GM19043 (cell line): ENCODE data around the gene FNBP1.
"Not testable (repeated sequence)": the region's sequence is repeated elsewhere in the genome, so short reads cannot be mapped to it uniquely, and the experiment has no call there.

Experiments
- ATAC-seq: cut with Tn5 transposase; IDR thresholded peaks from one replicate; pipeline ENCODE4 v1.9.1; 2021; ENCODE audit warnings: low read depth; ENCODE audit not compliant: unreplicated experiment

The FNBP1 gene

DNA sequence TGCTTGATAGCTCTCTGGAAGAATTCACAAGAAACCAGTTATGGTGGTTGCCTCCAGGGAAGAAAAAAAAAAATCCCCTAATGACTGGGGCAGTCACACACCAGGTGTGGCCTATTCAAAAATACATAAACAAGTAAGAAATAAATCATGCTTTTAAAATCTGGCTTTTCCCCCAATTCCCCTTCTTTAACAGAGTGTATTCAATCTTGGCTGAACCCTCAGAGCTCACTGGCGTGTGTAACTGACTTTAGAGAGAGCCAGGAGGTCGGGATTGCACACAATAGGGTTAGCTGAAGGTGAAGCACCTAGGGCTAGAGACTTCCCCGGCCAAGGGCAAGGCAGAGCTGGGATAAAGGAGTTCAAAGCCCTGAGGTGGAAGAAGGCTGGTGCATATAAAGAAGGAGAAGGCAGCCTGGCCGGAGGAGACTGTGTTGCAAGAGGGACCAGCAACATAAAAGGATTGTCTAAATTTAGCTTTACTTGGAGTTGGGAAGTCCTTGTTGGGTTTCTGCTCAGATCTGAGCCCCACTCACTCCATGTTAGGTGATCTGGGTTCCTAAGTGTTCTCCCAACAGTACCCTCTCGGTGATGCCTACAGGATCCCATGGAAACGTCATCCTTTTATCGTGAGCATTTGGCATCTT lies 19.7 kb downstream of the FNBP1 start:
- ATAC-seq, result peak; percentile 59

DNA sequence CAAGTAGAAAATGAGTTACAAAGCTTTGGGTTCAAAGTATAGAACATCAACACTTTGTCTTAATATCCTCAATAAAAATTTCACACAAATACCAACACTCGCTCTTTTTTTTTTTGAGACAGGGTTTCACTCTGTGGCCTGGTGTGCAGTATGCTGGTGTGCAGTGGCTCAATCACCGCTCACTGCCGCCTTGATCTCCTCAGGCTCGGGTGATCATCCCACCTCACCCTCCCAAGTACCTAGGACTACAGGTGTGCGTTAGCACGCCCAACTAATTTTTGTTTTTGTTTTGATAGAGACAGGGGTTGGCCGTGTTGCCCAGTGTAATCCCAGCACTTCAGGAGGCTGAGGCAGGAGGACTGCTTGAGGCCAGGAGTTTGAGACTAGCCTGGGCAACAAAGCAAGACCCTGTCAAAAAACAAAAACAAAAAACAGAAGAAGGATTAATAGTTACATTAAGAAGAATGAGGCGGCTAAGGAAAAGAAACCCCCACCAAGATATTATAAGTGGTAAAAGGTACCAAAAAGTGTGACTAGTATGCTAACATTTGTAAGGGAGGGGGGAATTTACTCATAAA lies 20.3 kb downstream of the FNBP1 start:
- no peak for ATAC-seq

DNA sequence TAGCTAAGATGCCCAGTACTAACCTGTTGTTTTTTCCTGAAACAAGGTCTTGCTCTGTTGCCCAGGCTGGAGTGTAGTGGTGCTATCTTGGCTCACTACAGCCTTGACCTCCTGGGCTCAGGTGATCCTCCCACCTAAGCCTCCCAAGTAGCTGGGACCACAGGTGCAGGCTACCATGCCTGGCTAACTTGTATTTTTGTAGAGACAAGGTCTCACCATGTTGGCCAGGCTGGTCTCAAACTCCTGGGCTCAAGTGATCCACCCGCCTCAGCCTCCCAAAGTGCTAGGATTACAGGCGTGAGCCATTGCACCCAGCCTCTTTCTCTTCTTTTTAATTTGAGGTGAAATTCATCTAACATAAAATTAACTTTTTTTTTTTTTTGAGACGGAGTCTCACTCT lies 21.1 kb downstream of the FNBP1 start:
- ATAC-seq, result not testable (repeated sequence)

DNA sequence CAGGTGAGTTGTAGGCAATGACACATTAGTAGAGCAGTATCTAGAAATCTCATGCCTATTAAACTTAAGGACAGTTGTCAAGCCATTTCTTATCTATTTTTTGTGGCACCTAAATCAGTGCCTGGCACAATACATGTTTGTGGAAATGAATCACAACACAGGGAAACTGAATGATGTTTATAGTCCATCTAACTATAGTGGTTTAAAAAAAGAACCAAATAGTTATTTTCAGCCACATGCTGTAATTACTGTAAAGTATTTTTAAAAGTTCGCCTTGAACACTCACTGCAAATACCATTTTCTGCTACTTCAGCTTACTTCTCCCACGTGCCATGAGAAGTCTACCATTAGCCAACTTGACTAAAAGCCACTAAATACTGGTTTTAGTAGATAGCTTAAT lies 21.9 kb downstream of the FNBP1 start:
- no peak for ATAC-seq

DNA sequence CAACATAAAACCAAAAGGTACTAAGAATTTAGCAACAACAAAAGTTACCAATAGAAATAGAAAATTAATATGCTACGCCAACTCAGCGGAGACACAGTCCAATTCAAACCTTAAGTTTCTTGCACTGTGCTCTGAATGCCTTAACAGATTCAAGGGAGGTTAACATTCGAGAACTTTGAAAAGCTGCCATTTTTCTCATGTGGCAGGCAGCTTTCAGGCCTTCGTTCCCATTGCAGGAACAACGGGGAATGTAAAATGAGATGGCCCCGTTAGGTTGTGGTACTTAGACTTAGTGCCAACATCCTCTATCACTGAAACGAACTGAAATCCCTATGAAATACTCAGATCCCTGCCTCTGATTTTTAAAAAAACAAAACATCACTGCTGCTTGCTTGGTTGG lies 22.4 kb downstream of the FNBP1 start:
- no peak for ATAC-seq

DNA sequence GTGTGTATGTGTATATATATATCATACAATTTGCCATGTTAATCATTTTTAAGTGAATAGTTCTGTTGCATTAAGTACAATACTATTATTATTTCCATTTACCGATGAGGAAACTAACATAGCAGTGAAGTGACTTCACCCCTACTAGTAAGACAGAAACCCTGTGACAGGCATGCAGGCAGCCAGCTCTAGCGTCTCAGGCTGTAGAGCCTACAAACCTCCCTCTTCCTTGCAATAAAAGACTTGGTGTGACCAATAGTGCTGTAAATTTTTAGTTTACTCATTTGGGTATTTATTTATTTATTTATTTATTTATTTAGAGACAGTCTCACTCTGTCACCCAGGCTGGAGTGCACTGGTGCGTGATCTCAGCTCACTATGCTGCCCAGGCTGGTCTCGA lies 24.7 kb downstream of the FNBP1 start:
- ATAC-seq, result no peak

DNA sequence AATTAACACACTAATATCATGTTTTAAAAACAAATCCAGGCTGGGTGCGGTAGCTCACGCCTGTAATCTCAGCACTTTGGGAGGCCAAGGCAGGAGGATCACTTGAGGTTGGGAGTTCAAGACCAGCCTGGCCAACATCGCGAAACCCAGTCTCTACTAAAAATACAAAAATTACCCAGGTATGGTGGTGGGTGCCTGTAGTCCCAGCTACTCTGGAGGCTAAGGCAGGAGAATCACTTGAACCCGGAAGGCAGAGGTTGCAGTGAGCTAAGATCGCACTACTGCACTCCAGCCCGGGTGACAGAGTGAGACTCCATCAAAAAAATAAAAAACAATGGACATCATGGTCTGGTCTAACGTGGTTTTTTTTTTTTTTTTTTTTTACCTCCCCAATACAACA lies 25.5 kb downstream of the FNBP1 start:
- not testable (repeated sequence) for ATAC-seq

DNA sequence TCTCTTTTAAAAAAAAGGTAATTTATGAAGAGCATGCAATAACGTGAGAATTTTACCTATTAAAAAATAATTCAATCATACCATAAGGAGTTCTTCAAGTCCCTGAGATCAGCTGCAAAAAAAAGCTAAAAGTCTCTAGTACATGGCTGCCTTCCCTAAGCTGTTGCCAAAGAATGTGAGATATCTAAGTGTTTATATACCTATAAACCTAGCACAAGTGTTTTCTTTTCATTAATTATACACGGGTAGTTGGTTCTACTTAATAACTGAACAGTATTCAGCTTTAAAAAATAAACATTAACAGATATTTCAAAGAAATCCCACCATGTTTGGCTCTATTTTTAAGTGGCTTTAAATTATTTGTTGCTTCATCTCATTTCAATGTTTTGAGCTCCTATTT lies 25.9 kb downstream of the FNBP1 start:
- no peak for ATAC-seq

DNA sequence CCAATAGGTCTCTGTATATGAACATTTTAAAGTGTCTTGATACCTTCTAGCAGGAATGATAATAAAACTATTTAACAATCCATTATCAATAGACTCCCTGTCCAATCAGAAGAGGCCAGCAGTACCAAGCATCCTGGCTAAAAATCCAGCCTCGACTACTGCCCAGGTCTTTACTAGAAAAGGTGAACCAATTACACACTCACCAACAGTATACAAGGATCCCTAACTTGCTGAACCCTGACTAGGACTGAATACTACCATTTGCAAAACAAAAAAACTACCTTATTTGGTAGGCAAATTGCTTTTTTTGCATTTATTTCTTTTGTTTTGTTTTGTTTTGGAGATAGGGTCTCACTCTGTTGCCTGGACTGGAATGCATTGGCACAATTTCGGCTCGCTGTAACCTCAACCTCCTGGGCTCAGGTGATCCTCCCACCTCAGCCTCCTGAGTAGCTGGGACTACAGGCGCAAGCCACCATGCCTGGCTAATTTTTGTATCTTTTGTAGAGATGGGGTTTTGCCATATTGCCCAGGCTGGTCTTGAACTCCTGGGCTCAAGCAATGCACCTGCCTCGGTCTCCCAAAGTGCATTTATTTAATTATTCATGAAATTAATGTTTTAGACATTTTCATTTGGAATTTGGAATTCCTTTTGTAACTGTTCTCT lies 27.5 kb downstream of the FNBP1 start:
- ATAC-seq, result no peak

DNA sequence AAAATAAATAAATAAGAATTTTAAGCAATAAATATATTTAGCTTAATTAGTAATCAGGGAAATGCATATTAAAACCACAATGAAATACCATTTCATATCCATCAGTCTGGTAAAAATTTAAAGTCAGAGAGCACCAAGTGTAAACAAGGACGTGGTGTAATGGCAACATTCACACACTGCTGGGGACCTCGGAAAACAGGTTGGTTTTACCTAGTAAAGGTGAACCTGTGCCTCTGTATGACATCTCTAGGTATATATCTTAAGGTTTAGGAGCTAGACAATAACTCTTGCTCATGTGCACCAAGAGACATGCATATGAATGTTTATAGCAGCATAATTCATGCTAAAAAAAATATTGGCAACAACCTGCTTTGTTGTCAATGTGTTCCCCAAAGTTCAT lies 29.7 kb downstream of the FNBP1 start:
- ATAC-seq, result no peak

DNA sequence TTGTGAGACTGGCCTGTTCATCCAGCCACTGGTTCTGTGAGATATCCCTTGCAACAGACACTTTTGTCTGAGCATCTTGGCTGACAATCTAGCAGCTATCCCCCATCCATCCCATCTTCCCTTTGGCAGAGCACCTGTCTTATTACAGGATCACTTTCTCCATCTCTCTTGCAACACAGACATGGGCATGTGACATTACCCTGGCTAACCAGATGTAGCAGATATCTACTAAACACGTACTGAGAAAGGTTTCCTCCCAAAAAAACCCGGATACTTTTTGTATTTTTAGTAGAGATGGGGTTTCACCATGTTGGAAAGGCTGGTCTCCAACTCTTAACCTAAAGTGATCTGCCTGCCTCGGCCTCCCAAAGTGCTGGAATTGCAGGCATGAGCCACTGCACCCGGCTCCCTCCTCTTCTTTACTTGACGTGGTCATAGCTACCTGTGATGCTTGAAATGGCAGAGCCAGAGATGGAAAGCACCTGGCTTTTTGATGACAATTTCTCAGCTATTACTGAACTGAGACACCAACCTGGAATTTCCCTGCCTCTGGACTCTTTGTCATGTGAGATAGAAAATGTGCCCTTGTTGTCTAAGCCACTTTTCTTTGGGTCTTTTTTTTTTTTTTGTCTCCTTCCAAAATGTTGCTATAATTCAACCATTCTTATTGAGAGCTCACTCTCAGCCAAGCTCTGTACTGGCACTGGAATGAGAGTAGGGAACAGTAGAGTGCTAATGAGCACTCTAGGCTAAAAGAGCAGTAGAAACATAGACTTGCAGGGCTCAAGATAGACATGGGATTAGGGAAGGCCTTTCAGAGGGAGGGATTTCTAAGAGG lies 32.6 kb downstream of the FNBP1 start:
- ATAC-seq, result no peak

DNA sequence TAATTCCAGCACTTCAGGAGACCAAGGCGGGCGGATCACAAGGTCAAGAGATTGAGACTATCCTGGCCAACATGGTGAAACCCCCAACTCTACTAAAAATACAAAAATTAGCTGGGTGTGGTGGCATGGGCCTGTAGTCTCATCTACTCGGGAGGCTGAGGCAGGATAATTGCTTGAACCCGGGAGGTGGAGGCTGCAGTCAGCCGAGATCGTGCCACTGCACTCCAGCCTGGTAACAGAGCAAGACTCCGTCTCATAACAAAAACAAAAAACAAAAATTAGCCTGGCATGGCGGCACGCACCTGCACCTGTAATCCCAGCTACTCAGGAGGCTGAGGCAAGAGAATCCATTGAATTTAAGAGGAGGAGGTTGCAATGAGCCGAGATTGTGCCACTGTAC lies 33.4 kb downstream of the FNBP1 start:
- not testable (repeated sequence) for ATAC-seq

DNA sequence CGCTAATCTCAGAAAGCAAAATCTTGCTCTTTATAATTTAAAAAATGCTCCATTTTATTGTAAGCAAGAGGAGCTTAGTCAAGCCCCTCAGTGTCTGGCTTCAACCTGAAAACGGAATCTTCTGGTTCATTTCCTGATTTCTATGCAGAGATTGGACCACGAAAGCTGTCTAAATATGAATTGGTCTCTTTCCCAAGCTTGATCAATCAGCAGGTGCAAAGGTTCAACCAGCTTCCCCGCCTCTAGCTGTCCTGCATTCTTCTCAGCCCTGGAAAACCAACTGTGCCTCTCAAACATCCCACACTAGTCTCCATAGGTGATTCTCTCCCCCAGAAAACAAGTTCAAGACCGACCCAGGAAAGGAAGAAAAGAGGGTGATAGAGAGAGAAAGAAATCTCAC lies 34.5 kb downstream of the FNBP1 start:
- ATAC-seq, result no peak

DNA sequence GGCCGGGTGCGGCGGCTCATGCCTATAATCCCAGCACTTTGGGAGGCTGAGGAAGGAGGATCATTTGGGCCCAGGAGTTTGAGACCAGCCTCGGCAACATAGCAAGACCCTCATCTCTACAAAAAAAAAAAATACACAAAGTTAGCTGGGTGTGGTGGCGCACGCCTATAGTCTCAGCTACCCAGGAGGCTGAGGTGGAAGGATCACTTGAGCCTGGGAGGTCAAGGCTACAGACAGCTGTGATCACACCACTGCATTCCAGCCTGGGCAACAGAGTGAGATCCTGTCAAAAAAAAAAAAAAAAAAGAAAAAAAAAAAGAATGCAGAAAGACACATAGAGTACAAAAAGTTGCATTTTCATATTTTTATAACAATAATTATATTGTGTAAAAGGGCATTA lies 36.0 kb downstream of the FNBP1 start:
- ATAC-seq, result not testable (repeated sequence)

DNA sequence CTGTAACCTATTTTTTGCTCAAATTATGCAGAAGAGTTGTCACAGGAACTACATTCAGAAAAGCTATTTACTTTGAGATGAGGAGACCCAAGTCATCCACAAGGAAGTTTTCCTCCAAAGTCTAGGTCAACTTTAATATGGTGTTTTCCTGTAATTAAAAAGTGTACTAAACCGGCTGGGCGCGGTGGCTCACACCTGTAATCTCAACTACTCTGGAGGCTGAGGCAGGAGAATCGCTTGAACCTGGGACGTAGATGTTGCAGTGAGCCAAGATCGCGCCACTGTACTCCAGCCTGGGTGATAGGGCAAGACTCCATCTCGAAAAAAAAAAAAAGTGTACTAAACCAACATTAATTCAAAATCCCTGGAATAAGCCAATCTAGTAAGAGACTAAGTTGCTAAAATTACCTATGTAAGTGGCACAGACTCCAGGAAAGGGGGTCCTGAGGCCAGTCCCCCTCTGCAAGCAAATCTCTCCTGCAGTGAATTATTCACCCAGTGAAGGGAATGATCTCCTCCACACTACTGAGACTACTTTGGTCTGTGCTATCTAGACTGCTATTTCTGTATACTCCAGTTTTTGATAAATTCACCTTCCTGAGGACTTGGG lies 38.9 kb downstream of the FNBP1 start:
- no peak for ATAC-seq

DNA sequence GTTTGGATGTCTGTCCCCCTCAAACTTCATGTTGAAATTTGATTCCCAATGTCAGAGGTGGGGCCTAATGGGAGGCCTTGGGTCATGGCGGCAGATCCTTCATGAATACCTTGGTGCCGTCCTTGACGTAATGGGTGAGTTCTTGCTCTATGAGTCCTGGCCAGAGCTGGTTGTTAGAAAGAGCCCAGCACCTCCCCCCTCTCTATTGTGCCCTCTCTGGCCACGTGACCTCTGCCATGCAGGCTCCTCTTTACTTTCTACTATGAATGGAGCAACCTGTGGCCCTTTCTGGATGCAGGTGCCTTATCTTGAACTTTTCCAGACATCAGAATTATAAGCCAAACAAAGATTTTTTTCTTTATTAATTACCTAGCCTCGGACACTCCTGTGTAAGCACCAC lies 40.7 kb downstream of the FNBP1 start:
- ATAC-seq, result no peak

DNA sequence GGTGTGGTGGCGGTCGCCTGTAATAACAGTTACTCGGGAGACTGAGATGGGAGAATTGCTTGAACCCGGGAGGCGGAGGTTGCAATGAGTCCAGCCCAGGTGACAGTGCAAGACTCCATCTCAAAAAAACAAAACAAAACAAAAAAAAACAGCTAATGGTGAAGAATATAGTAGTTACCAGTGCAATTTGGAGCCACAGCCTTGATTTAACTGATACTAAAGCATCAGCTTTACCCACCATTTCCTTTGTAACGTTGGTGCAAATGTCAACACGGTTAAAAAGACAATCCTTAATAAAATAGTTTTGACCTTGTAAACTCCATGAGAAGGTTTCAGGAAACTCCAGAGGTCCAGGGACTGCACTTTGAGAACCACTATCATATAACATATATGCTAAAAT lies 41.8 kb downstream of the FNBP1 start:
- no peak for ATAC-seq

DNA sequence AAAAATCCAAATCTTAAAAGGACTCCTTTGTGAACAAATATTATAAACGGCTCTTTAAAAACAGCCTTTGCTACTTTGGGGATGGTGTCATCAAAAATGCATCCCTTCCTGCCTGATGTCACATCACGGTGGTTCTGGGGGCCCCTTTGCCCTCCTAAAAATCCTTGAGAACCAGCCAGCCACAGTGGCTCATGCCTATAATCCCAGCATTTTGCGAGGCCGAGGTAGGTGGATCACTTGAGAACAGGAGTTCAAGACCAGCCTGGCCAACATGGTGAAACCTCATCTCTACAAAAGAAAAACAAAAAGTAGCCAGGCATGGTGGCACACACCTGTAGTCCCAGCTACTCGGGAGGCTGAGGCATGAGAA lies 43.9 kb downstream of the FNBP1 start:
- no peak for ATAC-seq

DNA sequence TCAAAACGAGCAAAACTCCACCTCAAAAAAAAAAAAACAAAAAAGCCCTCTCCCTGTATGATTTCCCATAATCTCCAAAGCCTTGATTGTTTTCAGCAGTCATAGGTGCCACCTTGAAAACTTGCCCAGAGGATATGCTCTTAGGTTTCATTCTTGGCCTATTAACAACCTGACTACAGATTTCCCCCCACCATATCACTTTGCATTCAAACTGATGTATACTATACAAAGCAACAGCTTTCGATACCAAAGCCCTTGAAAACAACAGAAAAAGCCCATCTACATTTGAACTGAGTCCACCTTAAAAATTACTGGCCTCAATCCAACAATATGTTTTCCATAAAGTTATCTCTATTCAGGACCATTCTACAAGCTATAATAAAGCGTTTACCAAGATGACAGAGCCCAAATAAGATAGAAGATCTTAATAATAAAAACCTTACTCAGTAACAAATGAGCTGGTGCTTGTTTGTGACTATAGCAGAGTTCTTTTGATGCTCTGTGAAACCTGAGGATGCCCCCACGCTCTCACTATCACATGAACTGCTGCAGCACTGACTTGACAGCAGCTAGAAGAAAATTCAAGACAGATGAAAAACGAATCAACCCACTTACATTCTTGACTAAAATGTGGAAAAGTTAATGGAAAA lies 44.4 kb downstream of the FNBP1 start:
- no peak for ATAC-seq

DNA sequence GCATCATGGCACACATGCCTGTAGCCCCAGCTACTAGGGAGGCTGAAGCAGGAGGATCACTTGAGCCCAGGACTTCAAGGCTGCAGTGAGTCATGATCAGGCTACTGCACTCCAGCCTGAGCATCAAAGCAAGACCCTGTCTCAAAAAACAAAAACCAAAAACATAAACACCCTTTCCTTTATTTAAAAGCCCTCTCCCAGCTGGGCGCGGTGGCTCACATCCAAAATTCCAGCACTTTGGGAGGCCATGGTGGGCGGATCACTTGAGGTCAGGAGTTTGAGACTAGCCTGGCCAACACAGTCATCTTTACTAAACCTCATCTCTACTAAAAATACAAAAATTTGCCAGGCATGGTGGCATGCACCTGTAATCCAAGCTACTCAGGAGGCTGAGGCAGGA lies 45.3 kb downstream of the FNBP1 start:
- ATAC-seq, result not testable (repeated sequence)
